A549 (cell line): ENCODE measurements around the gene TFF2. TPM values are rescaled to one million over a fixed set of nuclear protein-coding genes. Genes with fewer than 3 reads are reported as not detected.

Experiments used
- ATAC-seq, 2 experiments: fragments of 200-7000 bp in 1 of 2; fragments of >200 bp in 1 of 2; cut with Nextera tagmentation in 1 of 2; cut with Tn5 transposase in 1 of 2; 3 replicates each; pipeline versions ENCODE4 v1.8.0 to v1.9.1; 2018 to 2020; ENCODE audit warnings: mild to moderate bottlenecking in 1 of 2, moderate library complexity in 1 of 2
- CTCF ChIA-PET: fragments of 300-600 bp; sonication (Branson Sonifier 250); formaldehyde crosslinking; extraction: SDS; loops from one replicate; lab custom pipeline; 2021; ENCODE audit warnings: antibody characterized with exemption, inconsistent platforms; lab: Yijun Ruan, JAX
- POLR2A ChIA-PET: fragments of 350-600 bp; formaldehyde crosslinking; extraction: SDS; loops from one replicate; lab custom pipeline; 2021; ENCODE audit warnings: antibody characterized with exemption, inconsistent platforms; lab: Yijun Ruan, JAX
- DNase-seq, 2 experiments: peaks; one replicate each; pipeline versions ENCODE4 v3.0.0 to v3.0.0-alpha.2; 2011 to 2016; ENCODE audit warnings: low read depth in 1 of 2, low spot score in 1 of 2
- FAIRE-seq: peaks from 2 replicates; lab custom pipeline; 2011; peaks lifted over from hg19 to GRCh38; lab: Jason Lieb, UNC
- H3K27ac ChIP-seq, 2 experiments: fragments of >200 bp; sonication (Bioruptor Twin); formaldehyde crosslinking; 3 replicates each; pipeline ENCODE4 v1.5.1; 2016 to 2017
- H3K4me1 ChIP-seq: fragments of >200 bp; sonication (Bioruptor Twin); formaldehyde crosslinking; 3 replicates; pipeline ENCODE4 v1.6.1; 2016
- H3K4me2 ChIP-seq: fragments of >200 bp; sonication (Bioruptor Twin); formaldehyde crosslinking; 3 replicates; pipeline ENCODE4 v1.6.1; 2016
- H3K4me3 ChIP-seq: fragments of >200 bp; sonication (Bioruptor Twin); formaldehyde crosslinking; 3 replicates; pipeline ENCODE4 v1.5.1; 2016
- H3K9me3 ChIP-seq: fragments of >200 bp; sonication (Bioruptor Twin); formaldehyde crosslinking; 3 replicates; pipeline ENCODE4 v1.6.1; 2016
- BHLHE40 ChIP-seq: IDR thresholded peaks from 2 replicates; pipeline ENCODE4 v1.6.1; 2012; ENCODE audit warnings: low read depth, low read length, inconsistent platforms
- CEBPB ChIP-seq, 2 experiments: fragments of >200 bp in 1 of 2; sonication (Bioruptor Twin) in 1 of 2; formaldehyde crosslinking in 1 of 2; IDR thresholded peaks; 2 replicates each; pipeline ENCODE4 v1.6.1; 2012 to 2016
- CHD4 ChIP-seq: fragments of 200-600 bp; sonication (generic); IDR thresholded peaks from 2 replicates; pipeline ENCODE4 v1.6.1; 2016; ENCODE audit warnings: antibody characterized with exemption, mild to moderate bottlenecking, borderline replicate concordance
- CTCF ChIP-seq: fragments of >200 bp; sonication (Bioruptor Twin); formaldehyde crosslinking; IDR thresholded peaks from 3 replicates; pipeline ENCODE4 v1.5.1; 2016
- E2F6 ChIP-seq: IDR thresholded peaks from 2 replicates; pipeline ENCODE4 v1.6.1; 2012; ENCODE audit warnings: low read depth, borderline replicate concordance
- FOSL2 ChIP-seq, 2 experiments: fragments of 450-650 bp in 1 of 2; fragments of >200 bp in 1 of 2; sonication (Bioruptor Twin) in 1 of 2; formaldehyde crosslinking; IDR thresholded peaks; 2 replicates each; pipeline versions ENCODE4 v1.5.0 to v1.6.1; 2016 to 2020; ENCODE audit warnings: mild to moderate bottlenecking in 1 of 2, moderate library complexity in 1 of 2
- HES2 ChIP-seq: fragments of >200 bp; sonication (Bioruptor Twin); formaldehyde crosslinking; IDR thresholded peaks from 2 replicates; pipeline ENCODE4 v1.6.1; 2016
- HMGXB4 ChIP-seq: fragments of 250-450 bp; sonication (Bioruptor Pico); IDR thresholded peaks from 2 replicates; pipeline ENCODE4 v1.5.0; 2021; ENCODE audit warnings: mild to moderate bottlenecking, moderate library complexity, borderline replicate concordance
- HOXB13 ChIP-seq: fragments of 250-450 bp; sonication (Bioruptor Pico); IDR thresholded peaks from 2 replicates; pipeline ENCODE4 v1.5.0; 2020; ENCODE audit warnings: low read depth, mild to moderate bottlenecking, moderate library complexity
- JUN ChIP-seq, 2 experiments: fragments of >200 bp; sonication (Bioruptor Twin); formaldehyde crosslinking; IDR thresholded peaks; 2 replicates in 1 of 2; 3 replicates in 1 of 2; pipeline ENCODE4 v1.6.1; 2016 to 2017
- KDM5A ChIP-seq: fragments of 200-600 bp; sonication (generic); IDR thresholded peaks from 2 replicates; pipeline ENCODE4 v1.6.1; 2016; ENCODE audit warnings: antibody characterized with exemption, mild to moderate bottlenecking
- MAFK ChIP-seq: fragments of 450-650 bp; IDR thresholded peaks from 2 replicates; pipeline ENCODE4 v1.6.1; 2014; ENCODE audit not compliant: partially characterized antibody
- MAX ChIP-seq: IDR thresholded peaks from 2 replicates; pipeline ENCODE4 v1.6.1; 2012
- MAZ ChIP-seq: fragments of 150-350 bp; IDR thresholded peaks from 2 replicates; pipeline ENCODE4 v1.6.1; 2014; ENCODE audit warnings: antibody characterized with exemption, low read depth, low read length, borderline replicate concordance
- PBX3 ChIP-seq: IDR thresholded peaks from 2 replicates; pipeline ENCODE4 v1.6.1; 2012
- RCOR1 ChIP-seq: fragments of 150-350 bp; IDR thresholded peaks from 2 replicates; pipeline ENCODE4 v1.6.1; 2014; ENCODE audit warnings: antibody characterized with exemption, low read length, low read depth
- RFX5 ChIP-seq: fragments of 450-650 bp; IDR thresholded peaks from 2 replicates; pipeline ENCODE4 v1.7.1; 2014; ENCODE audit warnings: antibody characterized with exemption, mild to moderate bottlenecking, moderate library complexity
- RNF2 ChIP-seq: fragments of 200-600 bp; sonication (generic); IDR thresholded peaks from 2 replicates; pipeline ENCODE4 v1.6.1; 2016; ENCODE audit warnings: low read depth, mild to moderate bottlenecking, antibody characterized with exemption, moderate library complexity, borderline replicate concordance
- SMC3 ChIP-seq: fragments of >200 bp; sonication (Bioruptor Twin); formaldehyde crosslinking; IDR thresholded peaks from 3 replicates; pipeline ENCODE4 v1.6.1; 2018; ENCODE audit warnings: inconsistent platforms
- SREBF2 ChIP-seq: fragments of 450-650 bp; IDR thresholded peaks from 2 replicates; pipeline ENCODE4 v1.6.1; 2014; ENCODE audit warnings: mild to moderate bottlenecking, moderate library complexity
- TFCP2L1 ChIP-seq: fragments of 250-450 bp; sonication (Bioruptor Pico); IDR thresholded peaks from 2 replicates; pipeline ENCODE4 v1.5.0; 2021; ENCODE audit warnings: mild to moderate bottlenecking
- ZC3H11A ChIP-seq: fragments of 450-650 bp; IDR thresholded peaks from 2 replicates; pipeline ENCODE4 v1.6.1; 2014; ENCODE audit warnings: antibody characterized with exemption, mild to moderate bottlenecking
- ZSCAN20 ChIP-seq: fragments of 250-450 bp; sonication (Bioruptor Pico); IDR thresholded peaks from 2 replicates; pipeline ENCODE4 v1.8.0; 2022; ENCODE audit warnings: mild to moderate bottlenecking, moderate library complexity
- WGBS: methylation state at CpG from one replicate; pipeline ENCODE4 v1.1.6; 2017; ENCODE audit errors: missing lambda C conversion rate; 5-methylcytosine and 5-hydroxymethylcytosine counted together
- polyA plus RNA-seq, 4 experiments: library from polyadenylated mRNA; depleted of rRNA in 3 of 4; stranded (reverse); fragments of >200 nt; fragmentation: RNase III in 1 of 4; extraction: RNeasy Plus Mini Kit Qiagen cat#74134 plus additional on column Dnase treatment in 1 of 4; gene quantifications; 2 replicates in 3 of 4; 3 replicates in 1 of 4; pipeline ENCODE4 v1.2.3, GENCODE V29; 2011 to 2017
- TF ChIP-seq, protein P1 (sequence below): fragments of 450-650 bp; IDR thresholded peaks from 2 replicates; pipeline ENCODE4 v1.6.1; 2014; ENCODE audit warnings: antibody characterized with exemption
- TF ChIP-seq, protein P2 (sequence below): fragments of 150-350 bp; IDR thresholded peaks from 2 replicates; pipeline ENCODE4 v1.6.1; 2014; ENCODE audit warnings: low read depth, mild to moderate bottlenecking, low read length

TFF2 gene
- polyA plus RNA-seq, 2 of the 4 experiments (the other 2 are of a cell fraction) = not detected

DNA sequence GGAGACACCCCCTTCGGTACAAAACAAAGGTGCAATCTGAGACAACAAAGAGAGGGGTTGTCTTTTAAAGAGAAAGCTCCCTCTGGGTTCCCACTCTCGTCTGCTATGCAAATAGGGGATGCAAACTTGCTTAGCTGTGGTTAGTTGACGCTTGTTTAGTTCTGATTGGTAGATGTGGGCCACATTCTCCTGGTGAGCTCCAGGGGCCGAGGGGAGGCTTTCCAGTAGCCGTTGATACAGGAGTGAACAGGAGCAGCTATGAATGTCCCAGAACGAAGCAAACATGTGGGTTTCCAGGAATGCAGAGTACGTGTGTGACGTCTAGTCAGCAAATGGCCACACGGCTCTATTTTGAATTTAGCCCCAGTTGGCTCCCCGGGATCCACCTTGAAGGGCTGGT, 14.7 kb downstream of the TFF2 start (continued):
- TF ChIP-seq PBX3 (no peak), MAX (no peak), FOSL2 (IDR thresholded peaks at IDR 0.05) (no peak), FOSL2 (CRISPR knock-in tag; IDR thresholded peaks at IDR 0.05) (no peak), RNF2 (no peak)

DNA sequence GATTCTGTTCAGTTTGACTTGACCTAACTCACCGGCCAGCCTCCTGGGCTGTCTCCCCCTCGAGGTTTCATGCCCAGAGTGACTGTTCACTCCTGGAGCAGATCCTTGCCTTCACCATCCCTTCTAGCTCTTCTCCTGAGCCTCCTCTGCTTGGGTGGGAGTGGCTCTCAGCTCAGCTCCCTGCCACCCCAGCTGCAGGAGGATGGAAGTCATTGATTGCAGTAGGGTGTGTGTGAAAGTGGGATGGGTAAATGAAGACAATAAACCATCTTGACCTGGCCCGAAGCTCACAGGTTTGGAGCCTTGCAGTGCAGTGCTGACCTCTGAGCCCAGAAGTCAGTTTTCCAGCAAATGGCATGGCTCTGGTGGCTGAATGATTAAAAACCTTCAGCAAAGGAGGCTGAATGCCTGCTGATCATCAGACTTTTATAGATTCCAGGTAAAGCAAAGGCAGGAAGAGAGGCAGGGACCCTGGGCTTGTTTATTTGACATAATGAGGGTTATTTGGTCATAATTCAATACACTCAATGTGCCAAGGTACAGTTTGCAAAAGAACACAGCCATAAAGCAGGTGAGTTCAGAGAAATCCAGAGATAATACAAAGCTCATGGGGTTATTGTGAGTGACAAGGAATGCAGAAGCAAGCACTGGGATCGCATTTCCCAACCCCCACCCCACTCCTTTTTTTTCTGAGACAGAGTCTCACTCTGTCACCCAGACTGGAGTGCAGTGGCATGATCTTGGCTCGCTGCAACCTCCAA, 18.1 kb downstream of the TFF2 start:
- H3K27ac ChIP-seq = no peak overlapping the region
- POLR2A ChIA-PET = no interaction called here

GRCh38 chr21:42331660-42332059, 19.1 kb downstream of the TFF2 start:
- CTCF ChIA-PET = interaction anchor here (1.0 to 1.5 kb wide), 3 partner anchors 10 to 186 kb away, joined by 3 to 4 read pairs (median 4); no protein-coding TSS in a partner anchor
- DNase-seq = no peak
- no peaks in the 10 kb centered on the region for H3K4me1 ChIP-seq
- ATAC-seq = no peak
- no peaks in the 10 kb centered on the region for H3K9me3 ChIP-seq
- no peak for FAIRE-seq
- POLR2A ChIA-PET = no interaction called here
- H3K4me2 ChIP-seq = no peak overlapping the region
- H3K27ac ChIP-seq = no peak overlapping the region
- no peak overlapping the region for H3K4me3 ChIP-seq
- TF ChIP-seq HOXB13 (CRISPR knock-in tag) (no peak), FOSL2 (IDR thresholded peaks at IDR 0.05) (no peak), FOSL2 (CRISPR knock-in tag; IDR thresholded peaks at IDR 0.05) (no peak), BHLHE40 (no peak), JUN (IDR thresholded peaks at IDR 0.05) (no peak), CTCF (no peak), RCOR1 (no peak), MAFK (no peak), ZSCAN20 (CRISPR knock-in tag) (no peak), SREBF2 (no peak), RFX5 (no peak), TFCP2L1 (CRISPR knock-in tag) (no peak), E2F6 (no peak), ZC3H11A (no peak), MAZ (no peak)

More for the DNA sequence above, 18.1 kb downstream of the TFF2 start:
- TF ChIP-seq KDM5A (no peak), CEBPB (IDR thresholded peaks at IDR 0.05) (no peak), HES2 (no peak), BHLHE40 (no peak), HMGXB4 (CRISPR knock-in tag) (no peak), TFCP2L1 (CRISPR knock-in tag) (no peak), MAZ (no peak), SMC3 (no peak), CHD4 (no peak)
- TF ChIP-seq, protein P1, sequence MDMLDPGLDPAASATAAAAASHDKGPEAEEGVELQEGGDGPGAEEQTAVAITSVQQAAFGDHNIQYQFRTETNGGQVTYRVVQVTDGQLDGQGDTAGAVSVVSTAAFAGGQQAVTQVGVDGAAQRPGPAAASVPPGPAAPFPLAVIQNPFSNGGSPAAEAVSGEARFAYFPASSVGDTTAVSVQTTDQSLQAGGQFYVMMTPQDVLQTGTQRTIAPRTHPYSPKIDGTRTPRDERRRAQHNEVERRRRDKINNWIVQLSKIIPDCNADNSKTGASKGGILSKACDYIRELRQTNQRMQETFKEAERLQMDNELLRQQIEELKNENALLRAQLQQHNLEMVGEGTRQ = no peak
- TF ChIP-seq, protein P2, sequence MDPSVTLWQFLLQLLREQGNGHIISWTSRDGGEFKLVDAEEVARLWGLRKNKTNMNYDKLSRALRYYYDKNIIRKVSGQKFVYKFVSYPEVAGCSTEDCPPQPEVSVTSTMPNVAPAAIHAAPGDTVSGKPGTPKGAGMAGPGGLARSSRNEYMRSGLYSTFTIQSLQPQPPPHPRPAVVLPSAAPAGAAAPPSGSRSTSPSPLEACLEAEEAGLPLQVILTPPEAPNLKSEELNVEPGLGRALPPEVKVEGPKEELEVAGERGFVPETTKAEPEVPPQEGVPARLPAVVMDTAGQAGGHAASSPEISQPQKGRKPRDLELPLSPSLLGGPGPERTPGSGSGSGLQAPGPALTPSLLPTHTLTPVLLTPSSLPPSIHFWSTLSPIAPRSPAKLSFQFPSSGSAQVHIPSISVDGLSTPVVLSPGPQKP = no peak
- TF ChIP-seq, all 56 proteins: peak for 0
- no peak overlapping the region for H3K4me3 ChIP-seq
- DNase-seq = no peak
- no peaks in the 10 kb centered on the region for H3K4me1 ChIP-seq
- no peak for ATAC-seq
- H3K9me3 ChIP-seq = no peaks in the 10 kb centered on the region
- H3K4me2 ChIP-seq = no peak overlapping the region
- CTCF ChIA-PET = no interaction called here
- WGBS = 37% methylated on average over 5 of the region's 5 CpGs
- no peak for FAIRE-seq
